Endodermal cell (in vitro differentiated cells): Measurements from ENCODE around the gene PCSK2. TPM values are rescaled to one million over a fixed set of nuclear protein-coding genes. Genes with fewer than 3 reads are reported as not detected.

Experiments used
- DNase-seq: peaks from one replicate; pipeline ENCODE4 v3.0.0-alpha.2; 2017
- H3K27ac ChIP-seq: 2 replicates; pipeline ENCODE4 v1.5.1; 2013; ENCODE audit warnings: mild to moderate bottlenecking, low read depth, low read length, moderate library complexity
- H3K27me3 ChIP-seq: 2 replicates; pipeline ENCODE4 v1.6.1; 2013; ENCODE audit warnings: mild to moderate bottlenecking, low read length, moderate library complexity; ENCODE audit not compliant: insufficient read depth, control insufficient read depth, poor library complexity, severe bottlenecking
- H3K36me3 ChIP-seq: 2 replicates; pipeline ENCODE4 v1.7.0; 2013; ENCODE audit warnings: mild to moderate bottlenecking, low read length, moderate library complexity; ENCODE audit not compliant: control insufficient read depth, insufficient read depth
- H3K4me1 ChIP-seq: one replicate; pipeline ENCODE4 v1.7.0; 2013; ENCODE audit warnings: low read length; ENCODE audit not compliant: control insufficient read depth, insufficient read depth
- H3K4me3 ChIP-seq: 2 replicates; pipeline ENCODE4 v1.5.1; 2013; ENCODE audit warnings: mild to moderate bottlenecking, low read length, moderate library complexity
- H3K9ac ChIP-seq: 2 replicates; pipeline ENCODE4 v1.6.1; 2013; ENCODE audit warnings: mild to moderate bottlenecking, low read length, moderate library complexity; ENCODE audit not compliant: poor library complexity, severe bottlenecking; ENCODE audit errors: extremely low read depth
- H3K9me3 ChIP-seq: 2 replicates; pipeline ENCODE4 v1.6.1; 2013; ENCODE audit warnings: mild to moderate bottlenecking, low read length, moderate library complexity; ENCODE audit not compliant: control insufficient read depth
- H3K27ac Mint-ChIP-seq: 2 replicates; pipeline ENCODE4 v1.8.0; 2020; ENCODE audit warnings: mixed read lengths
- H3K27me3 Mint-ChIP-seq: 2 replicates; pipeline ENCODE4 v1.8.0; 2021; ENCODE audit warnings: mild to moderate bottlenecking, mixed read lengths; ENCODE audit not compliant: insufficient read depth
- H3K36me3 Mint-ChIP-seq: 2 replicates; pipeline ENCODE4 v1.8.0; 2020; ENCODE audit warnings: low read depth, mixed read lengths
- H3K4me1 Mint-ChIP-seq: 2 replicates; pipeline ENCODE4 v1.8.0; 2020; ENCODE audit warnings: mixed read lengths
- H3K4me3 Mint-ChIP-seq: 2 replicates; pipeline ENCODE4 v1.8.0; 2020; ENCODE audit warnings: mild to moderate bottlenecking, moderate library complexity, mixed read lengths
- H3K9me3 Mint-ChIP-seq: 2 replicates; pipeline ENCODE4 v1.8.0; 2020; ENCODE audit warnings: mild to moderate bottlenecking, mixed read lengths
- WGBS, 2 experiments: methylation state at CpG; one replicate each; pipeline versions ENCODE4 v1.1.5 to v1.1.7; 2013; ENCODE audit warnings: missing lambda C conversion rate in 2 of 2, mixed read lengths in 1 of 2; ENCODE audit not compliant: insufficient coverage in 1 of 2, insufficient read length in 1 of 2; 5-methylcytosine and 5-hydroxymethylcytosine counted together
- total RNA-seq, 2 donors: library from RNA; stranded (reverse); fragmentation: NEBNext Ultra II Directional in 1 of 2; extraction: Animal tissue kit (Norgen Biotek cat#: 25700) in 1 of 2; gene quantifications; 2 replicates in 1 of 2; 3 replicates in 1 of 2; pipeline ENCODE4 v1.2.1, GENCODE V29; 2021
- TF ChIP-seq, protein P1 (sequence below): fragments of 200-600 bp; sonication (generic); conservative IDR thresholded peaks from 2 replicates; pipeline ENCODE4 v1.5.0; 2021; ENCODE audit warnings: antibody characterized with exemption, mild to moderate bottlenecking

The PCSK2 gene
- total RNA-seq, 2 donors from 2014 or later, result 3.0 to 4.8 TPM

DNA sequence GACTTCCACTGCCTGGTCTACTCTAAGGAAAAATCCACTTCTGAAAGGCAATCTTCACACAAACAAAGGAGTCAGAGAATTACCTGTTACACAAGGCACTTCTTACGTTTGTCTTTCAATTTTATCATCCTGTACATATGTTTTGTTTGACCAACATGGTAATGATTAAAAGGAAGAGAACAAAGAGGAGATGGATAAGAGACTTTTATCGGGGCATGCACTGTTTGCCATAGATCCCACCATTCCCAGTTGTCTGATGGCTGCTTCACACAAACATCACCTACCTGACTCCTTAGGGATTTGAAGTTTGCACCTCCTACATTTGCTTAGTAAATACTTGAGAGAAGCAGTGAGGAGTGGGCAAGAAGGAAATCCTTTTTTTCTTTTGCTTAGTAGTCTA lies 217.3 kb downstream of the PCSK2 start:
- Mint-ChIP-seq H3K36me3 (no peaks in the 10 kb centered on the region), H3K4me1 (peaks cover 40% of the 10 kb centered on the region), H3K9me3 (peaks cover 3% of the 10 kb centered on the region), H3K27me3 (no peaks in the 10 kb centered on the region), H3K4me3 (peak overlapping the region; percentile 22), H3K27ac (peak overlapping the region; percentile 78)
- Histone ChIP-seq H3K9me3 (no peaks in the 10 kb centered on the region), H3K27ac (no peak overlapping the region), H3K9ac (no peak overlapping the region), H3K4me1 (peaks cover 25% of the 10 kb centered on the region), H3K36me3 (no peaks in the 10 kb centered on the region), H3K4me3 (peak overlapping the region; percentile 60), H3K27me3 (no peaks in the 10 kb centered on the region)
- WGBS, 2 experiments, result 35 to 60% methylated on average over 1 to 2 of the region's 2 CpGs
- peak; percentile 56 for DNase-seq
- TF ChIP-seq, protein P1, sequence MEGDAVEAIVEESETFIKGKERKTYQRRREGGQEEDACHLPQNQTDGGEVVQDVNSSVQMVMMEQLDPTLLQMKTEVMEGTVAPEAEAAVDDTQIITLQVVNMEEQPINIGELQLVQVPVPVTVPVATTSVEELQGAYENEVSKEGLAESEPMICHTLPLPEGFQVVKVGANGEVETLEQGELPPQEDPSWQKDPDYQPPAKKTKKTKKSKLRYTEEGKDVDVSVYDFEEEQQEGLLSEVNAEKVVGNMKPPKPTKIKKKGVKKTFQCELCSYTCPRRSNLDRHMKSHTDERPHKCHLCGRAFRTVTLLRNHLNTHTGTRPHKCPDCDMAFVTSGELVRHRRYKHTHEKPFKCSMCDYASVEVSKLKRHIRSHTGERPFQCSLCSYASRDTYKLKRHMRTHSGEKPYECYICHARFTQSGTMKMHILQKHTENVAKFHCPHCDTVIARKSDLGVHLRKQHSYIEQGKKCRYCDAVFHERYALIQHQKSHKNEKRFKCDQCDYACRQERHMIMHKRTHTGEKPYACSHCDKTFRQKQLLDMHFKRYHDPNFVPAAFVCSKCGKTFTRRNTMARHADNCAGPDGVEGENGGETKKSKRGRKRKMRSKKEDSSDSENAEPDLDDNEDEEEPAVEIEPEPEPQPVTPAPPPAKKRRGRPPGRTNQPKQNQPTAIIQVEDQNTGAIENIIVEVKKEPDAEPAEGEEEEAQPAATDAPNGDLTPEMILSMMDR, result no peak

DNA sequence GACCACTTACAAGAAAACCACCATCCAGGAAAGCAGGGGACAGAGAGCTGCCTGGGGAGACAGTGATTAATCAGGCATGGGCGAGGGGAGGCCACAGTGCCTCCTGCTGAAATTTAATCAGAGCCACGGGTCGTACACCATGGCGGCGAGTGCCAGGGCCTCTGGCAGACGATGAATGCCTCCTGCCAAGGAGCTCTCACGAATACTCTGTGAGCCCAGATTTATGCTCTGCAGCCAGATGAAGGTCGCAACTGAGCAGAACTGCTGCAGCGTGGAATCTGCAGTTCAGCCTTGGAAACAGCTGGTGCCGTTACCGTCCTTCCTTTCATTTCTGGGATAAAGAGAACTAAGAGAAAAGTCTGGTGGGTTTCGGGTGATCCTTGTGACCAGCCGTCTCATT lies 218.7 kb downstream of the PCSK2 start:
- no peak overlapping the region for H3K27ac ChIP-seq
- 84 to 86% methylated on average over 9 to 13 of the region's 13 CpGs for WGBS, 2 experiments
- TF ChIP-seq, protein P1, result no peak
- no peaks in the 10 kb centered on the region for H3K27me3 Mint-ChIP-seq
- H3K27me3 ChIP-seq, result no peaks in the 10 kb centered on the region
- no peaks in the 10 kb centered on the region for H3K36me3 ChIP-seq
- H3K9me3 ChIP-seq, result peaks cover 3% of the 10 kb centered on the region
- no peaks in the 10 kb centered on the region for H3K36me3 Mint-ChIP-seq
- H3K4me3 ChIP-seq, result no peak overlapping the region
- H3K4me1 ChIP-seq, result peaks cover 25% of the 10 kb centered on the region
- H3K9me3 Mint-ChIP-seq, result peaks cover 10% of the 10 kb centered on the region
- no peak for DNase-seq
- peak overlapping the region; percentile 48 for H3K27ac Mint-ChIP-seq
- H3K4me3 Mint-ChIP-seq, result no peak overlapping the region
- H3K9ac ChIP-seq, result no peak overlapping the region
- H3K4me1 Mint-ChIP-seq, result peaks cover 36% of the 10 kb centered on the region

DNA sequence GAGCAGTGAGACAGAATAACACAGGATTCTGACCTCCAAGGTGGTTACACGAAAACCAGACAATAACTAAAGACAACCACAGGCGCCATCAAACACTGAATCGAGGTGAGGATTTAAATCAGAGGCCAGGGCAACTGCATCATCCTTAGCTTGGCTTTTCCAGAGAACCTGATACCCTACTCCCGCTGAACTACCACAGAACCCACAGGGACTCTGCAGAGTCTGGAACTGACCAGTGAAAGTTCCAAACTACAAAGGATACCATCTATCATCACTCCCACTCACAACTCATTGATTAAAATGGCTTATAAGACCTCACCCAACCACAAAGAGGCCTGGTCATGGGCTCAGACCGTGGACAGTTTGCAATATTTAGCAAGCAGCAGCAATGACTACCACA lies 219.3 kb downstream of the PCSK2 start:
- WGBS, 2 experiments, result 94 to 100% methylated on average over 4 to 5 of the region's 5 CpGs
- Histone ChIP-seq H3K9me3 (peaks cover 9% of the 10 kb centered on the region), H3K4me1 (peaks cover 25% of the 10 kb centered on the region), H3K36me3 (no peaks in the 10 kb centered on the region), H3K27me3 (no peaks in the 10 kb centered on the region), H3K9ac (no peak overlapping the region), H3K4me3 (peak overlapping the region; percentile 57), H3K27ac (no peak overlapping the region)
- TF ChIP-seq, protein P1, result no peak
- Mint-ChIP-seq H3K4me1 (peaks cover 36% of the 10 kb centered on the region), H3K27me3 (no peaks in the 10 kb centered on the region), H3K36me3 (no peaks in the 10 kb centered on the region), H3K27ac (no peak overlapping the region), H3K4me3 (no peak overlapping the region), H3K9me3 (peaks cover 12% of the 10 kb centered on the region)
- no peak for DNase-seq
